D721Med (cell line): ENCODE data around the gene ESR2.
"Not testable (repeated sequence)": the region's sequence is repeated elsewhere in the genome, so short reads cannot be mapped to it uniquely, and the experiment has no call there.

Experiments
- DNase-seq: peaks from one replicate; pipeline ENCODE4 v3.0.0; 2011; ENCODE audit warnings: low spot score; ENCODE audit not compliant: insufficient read length
- FAIRE-seq: peaks from 2 replicates; lab custom pipeline; 2011; peaks lifted over from hg19 to GRCh38; lab: Jason Lieb, UNC
- CTCF ChIP-seq: IDR thresholded peaks from 2 replicates; pipeline ENCODE4 v1.5.1; 2012; ENCODE audit warnings: mild to moderate bottlenecking, control low read depth; ENCODE audit not compliant: insufficient read depth; ENCODE audit errors: missing control alignments

The ESR2 gene

GRCh38 chr14:64053694-64054669 lies 240.2 kb downstream of the ESR2 start:
- DNase-seq (no peak), FAIRE-seq (no peak)
- no peak for TF ChIP-seq CTCF

GRCh38 chr14:64049616-64050381 lies 244.4 kb downstream of the ESR2 start:
- FAIRE-seq (no peak), DNase-seq (no peak)
- no peak for TF ChIP-seq CTCF

GRCh38 chr14:64045091-64045490 lies 249.1 kb downstream of the ESR2 start:
- no peak for FAIRE-seq
- no peak for TF ChIP-seq CTCF

GRCh38 chr14:64043296-64043695 lies 250.9 kb downstream of the ESR2 start:
- FAIRE-seq, DNase-seq: not testable (repeated sequence)

More at GRCh38 chr14:64045091-64045490, 249.1 kb downstream of the ESR2 start:
- DNase-seq = no peak

- FAIRE-seq = no peak
- TF ChIP-seq CTCF = peak; percentile 55
Measured at GRCh38 chr14:64040044-64040443, 254.1 kb downstream of the ESR2 start.

GRCh38 chr14:64038841-64039542 lies 255.2 kb downstream of the ESR2 start:
- FAIRE-seq = no peak
- DNase-seq = no peak
- no peak for TF ChIP-seq CTCF

More at GRCh38 chr14:64040044-64040443, 254.1 kb downstream of the ESR2 start:
- no peak for DNase-seq

GRCh38 chr14:64037869-64038745 lies 256.1 kb downstream of the ESR2 start:
- not testable (repeated sequence) for DNase-seq, FAIRE-seq
